22Rv1 (cell line): Measurements from ENCODE around the gene CCDC183.

Experiments used
- CTCF ChIP-seq: fragments of 450-650 bp; IDR thresholded peaks from 2 replicates; pipeline ENCODE4 v1.5.1; 2017; ENCODE audit warnings: mild to moderate bottlenecking
- ZFX ChIP-seq: fragments of 450-650 bp; IDR thresholded peaks from 2 replicates; pipeline ENCODE4 v1.6.1; 2017; ENCODE audit warnings: antibody characterized with exemption, borderline replicate concordance

GRCh38 chr9:136793086-136793946 lies 2.8 kb upstream of the CCDC183 start:
- TF ChIP-seq CTCF: no peak
- TF ChIP-seq ZFX: no peak
